Psoas muscle (tissue), 8 donors: ENCODE measurements around the gene OR1F1. TPM values are rescaled to one million over a fixed set of nuclear protein-coding genes. Genes with fewer than 3 reads are reported as not detected.

Experiments used
- ATAC-seq, 4 donors: fragments of 200-7000 bp; cut with Tn5 transposase; one replicate each; pipeline ENCODE4 v1.9.1; 2020; ENCODE audit warnings: moderate library complexity in 3 of 4, mild to moderate bottlenecking in 2 of 4
- DNase-seq, 2 donors: peaks; one replicate each; pipeline ENCODE4 v3.0.0-alpha.2; 2020
- H3K27ac ChIP-seq: fragments of 200-600 bp; one replicate; pipeline ENCODE4 v1.8.0; 2022
- H3K27me3 ChIP-seq, 3 donors: fragments of 200-600 bp in 1 of 3; one replicate each; pipeline versions ENCODE4 v1.6.1 to v1.8.0; 2013 to 2022; ENCODE audit warnings: low read length in 2 of 3, mild to moderate bottlenecking in 2 of 3, moderate library complexity in 1 of 3; ENCODE audit not compliant: insufficient read depth in 3 of 3
- H3K36me3 ChIP-seq, 2 donors: fragments of 200-600 bp in 1 of 2; one replicate each; pipeline versions ENCODE4 v1.6.1 to v1.8.0; 2013 to 2022; ENCODE audit warnings: low read depth in 1 of 2, mild to moderate bottlenecking in 1 of 2, moderate library complexity in 1 of 2; ENCODE audit not compliant: insufficient read depth in 1 of 2
- H3K4me1 ChIP-seq: fragments of 200-600 bp; one replicate; pipeline ENCODE4 v1.8.0; 2022
- H3K4me3 ChIP-seq: fragments of 200-600 bp; one replicate; pipeline ENCODE4 v1.8.0; 2022; ENCODE audit warnings: mild to moderate bottlenecking
- H3K9me3 ChIP-seq: fragments of 200-600 bp; one replicate; pipeline ENCODE4 v1.8.0; 2022
- WGBS, 3 donors: extraction: QIAGEN DNeasy Blood & Tissue Kit; methylation state at CpG; one replicate each; pipeline versions ENCODE4 v1.1.6 to v1.1.7; 2013; 5-methylcytosine and 5-hydroxymethylcytosine counted together
- intact Hi-C, 2 donors: fragments of 100-400 bp; cut with DNase I; formaldehyde crosslinking; loops; one replicate each; pipeline versions ENCODE4 v1.11.0 to v1.14.2; 2022
- polyA plus RNA-seq, 3 donors: library from polyadenylated mRNA; stranded (reverse); fragments of 200-250 nt; gene quantifications; one replicate each; pipeline ENCODE4 v1.2.3, GENCODE V29; 2013
- total RNA-seq, 4 donors: library from RNA; stranded (reverse); fragmentation: NEBNext Ultra II Directional in 2 of 4; extraction: Animal tissue kit (Norgen Biotek cat#: 25700) in 2 of 4; gene quantifications; one replicate each; pipeline versions ENCODE4 v1.2.1 to v1.2.4, GENCODE V29; 2021 to 2023
- TF ChIP-seq, protein P1 (sequence below): fragments of 200-600 bp; IDR thresholded peaks from one replicate; pipeline ENCODE4 v1.8.0; 2022; ENCODE audit warnings: antibody characterized with exemption
- donor health status: healthy with polysubstance abuse.
- donor health status: DM: no; HTN: no; CAD: no; lungs with moderate emphysema.
- donor health status: Bipolar disorder and iron deficiency.
- donor health status: healthy.
- donor health status: DM: yes; HTN: yes; CAD: no.
- donor health status: DM: no; HTN: no; CAD: no.
- donor health status: DM: no; HTN: no; CAD: no.
- donor health status: DM: yes; HTN: yes; CAD: no.

OR1F1 gene
- total and polyA plus RNA-seq, 7 donors: not detected

DNA sequence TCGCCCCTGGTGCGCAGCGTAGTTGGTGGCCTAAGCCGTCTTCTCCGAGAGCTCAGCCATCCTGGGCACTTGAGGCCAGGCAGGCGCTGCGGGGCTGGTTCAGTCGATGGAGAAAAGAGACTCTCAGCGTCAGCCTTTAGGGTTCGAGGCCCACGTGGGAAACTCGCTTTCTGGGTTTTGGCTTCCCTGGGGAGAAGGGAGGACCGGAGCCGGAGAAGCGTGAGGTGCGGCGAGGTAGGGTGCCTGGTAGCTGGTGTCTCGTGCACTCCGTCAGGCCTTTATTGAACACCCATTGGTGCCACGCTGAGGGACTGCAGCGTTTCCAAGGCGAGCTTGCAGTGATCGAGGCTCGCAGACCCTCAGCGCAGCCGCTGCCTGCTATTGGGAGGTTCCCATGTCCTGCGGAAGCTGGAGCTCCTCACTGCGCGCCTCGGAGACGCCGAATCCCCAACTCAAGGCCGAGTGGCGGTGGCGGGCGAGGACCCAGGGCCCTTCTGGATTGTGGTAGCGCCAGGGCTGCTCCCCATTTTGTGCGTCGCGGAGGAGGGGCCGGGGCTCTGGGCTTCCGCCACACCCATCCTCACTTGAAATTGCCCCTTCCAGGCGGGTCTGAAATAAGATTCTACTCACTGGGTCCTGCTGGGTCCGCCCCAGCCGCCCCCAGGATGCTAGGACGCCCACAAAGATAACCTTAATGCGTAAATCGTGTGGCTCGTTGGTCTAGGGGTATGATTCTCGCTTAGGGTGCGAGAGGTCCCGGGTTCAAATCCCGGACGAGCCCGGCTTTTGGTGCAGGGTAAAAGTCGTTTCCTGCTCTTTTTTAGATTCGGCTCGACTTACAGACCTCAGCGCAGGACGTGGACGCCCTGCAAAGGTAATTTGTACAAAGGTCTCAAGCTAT is 1.2 kb downstream of the OR1F1 start:
- Histone ChIP-seq H3K36me3 (no peaks in the 10 kb centered on the region), H3K9me3 (no peaks in the 10 kb centered on the region), H3K27me3 (peaks cover 0 to 100% (median 60%) of the 10 kb centered on the region in 3 donors), H3K4me3 (peak overlapping the region; percentile 1), H3K4me1 (peaks cover 5% of the 10 kb centered on the region), H3K27ac (no peak overlapping the region)
- DNase-seq: no peak
- intact Hi-C loops: no loop called here
- WGBS, 3 donors: 1 to 3% (median 2%) methylated on average over 58 to 61 of the region's 61 CpGs
- TF ChIP-seq, protein P1, sequence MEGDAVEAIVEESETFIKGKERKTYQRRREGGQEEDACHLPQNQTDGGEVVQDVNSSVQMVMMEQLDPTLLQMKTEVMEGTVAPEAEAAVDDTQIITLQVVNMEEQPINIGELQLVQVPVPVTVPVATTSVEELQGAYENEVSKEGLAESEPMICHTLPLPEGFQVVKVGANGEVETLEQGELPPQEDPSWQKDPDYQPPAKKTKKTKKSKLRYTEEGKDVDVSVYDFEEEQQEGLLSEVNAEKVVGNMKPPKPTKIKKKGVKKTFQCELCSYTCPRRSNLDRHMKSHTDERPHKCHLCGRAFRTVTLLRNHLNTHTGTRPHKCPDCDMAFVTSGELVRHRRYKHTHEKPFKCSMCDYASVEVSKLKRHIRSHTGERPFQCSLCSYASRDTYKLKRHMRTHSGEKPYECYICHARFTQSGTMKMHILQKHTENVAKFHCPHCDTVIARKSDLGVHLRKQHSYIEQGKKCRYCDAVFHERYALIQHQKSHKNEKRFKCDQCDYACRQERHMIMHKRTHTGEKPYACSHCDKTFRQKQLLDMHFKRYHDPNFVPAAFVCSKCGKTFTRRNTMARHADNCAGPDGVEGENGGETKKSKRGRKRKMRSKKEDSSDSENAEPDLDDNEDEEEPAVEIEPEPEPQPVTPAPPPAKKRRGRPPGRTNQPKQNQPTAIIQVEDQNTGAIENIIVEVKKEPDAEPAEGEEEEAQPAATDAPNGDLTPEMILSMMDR: no peak
- no peak for ATAC-seq

DNA sequence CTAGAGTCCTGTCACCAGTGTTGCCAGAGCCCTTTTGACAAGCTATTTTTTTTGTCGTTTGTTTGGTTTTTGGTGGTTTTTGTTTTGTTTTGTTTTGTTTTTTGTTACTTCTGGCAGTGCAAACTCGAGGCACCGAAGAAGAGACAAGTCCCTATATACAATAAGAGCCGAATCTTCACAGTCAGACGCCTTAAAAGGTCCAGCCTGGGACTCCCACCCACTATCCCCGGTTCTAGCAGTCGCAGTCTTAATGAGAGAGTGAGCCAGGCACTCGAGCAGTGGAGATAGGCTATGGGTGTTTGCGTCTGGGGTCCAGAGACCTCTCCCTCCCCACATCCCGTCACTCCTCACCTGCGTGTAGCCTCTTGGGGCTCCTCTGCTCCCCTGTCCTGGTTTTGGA is 1.9 kb downstream of the OR1F1 start:
- peaks cover 0 to 100% (median 63%) of the 10 kb centered on the region in 3 donors for H3K27me3 ChIP-seq
- intact Hi-C loops: no loop called here

DNA sequence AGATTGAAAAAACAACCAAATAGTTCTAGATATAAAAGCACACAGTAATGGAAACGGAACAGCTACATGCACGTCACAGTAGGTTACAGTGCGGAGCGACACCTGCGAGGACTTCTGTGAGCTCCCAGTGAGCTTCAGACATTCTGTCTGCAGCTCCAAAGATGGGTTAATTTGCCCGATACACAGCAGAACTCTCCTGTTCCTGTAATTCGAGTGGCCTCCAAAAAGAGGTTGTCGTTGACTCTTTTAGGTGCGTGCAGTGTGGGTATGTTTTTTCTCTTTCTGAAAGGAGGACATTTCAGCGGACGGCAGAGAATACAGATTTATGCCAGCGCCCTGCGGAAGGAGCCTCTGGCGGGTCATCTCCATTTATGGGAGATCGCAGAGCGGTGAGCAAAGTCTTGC is 2.9 kb downstream of the OR1F1 start:
- WGBS, 3 donors: 6 to 9% (median 8%) methylated on average over 16 of the region's 16 CpGs
- intact Hi-C loops: no loop called here
- ATAC-seq (no peak), DNase-seq (no peak)
- no peaks in the 10 kb centered on the region for H3K36me3 ChIP-seq
- peaks cover 5% of the 10 kb centered on the region for H3K4me1 ChIP-seq
- TF ChIP-seq, protein P1: no peak
- no peaks in the 10 kb centered on the region for H3K9me3 ChIP-seq
- no peak overlapping the region for H3K4me3 ChIP-seq
- no peak overlapping the region for H3K27ac ChIP-seq
- peaks cover 0 to 100% (median 60%) of the 10 kb centered on the region in 3 donors for H3K27me3 ChIP-seq

More for the DNA sequence above, 1.9 kb downstream of the OR1F1 start:
- H3K9me3 ChIP-seq: no peaks in the 10 kb centered on the region
- no peak for DNase-seq
- 14 to 20% (median 19%) methylated on average over 11 of the region's 11 CpGs for WGBS, 3 donors
- H3K4me1 ChIP-seq: peaks cover 5% of the 10 kb centered on the region
- no peak overlapping the region for H3K4me3 ChIP-seq
- H3K27ac ChIP-seq: no peak overlapping the region
- H3K36me3 ChIP-seq: no peaks in the 10 kb centered on the region
- no peak for ATAC-seq
- TF ChIP-seq, protein P1: no peak

DNA sequence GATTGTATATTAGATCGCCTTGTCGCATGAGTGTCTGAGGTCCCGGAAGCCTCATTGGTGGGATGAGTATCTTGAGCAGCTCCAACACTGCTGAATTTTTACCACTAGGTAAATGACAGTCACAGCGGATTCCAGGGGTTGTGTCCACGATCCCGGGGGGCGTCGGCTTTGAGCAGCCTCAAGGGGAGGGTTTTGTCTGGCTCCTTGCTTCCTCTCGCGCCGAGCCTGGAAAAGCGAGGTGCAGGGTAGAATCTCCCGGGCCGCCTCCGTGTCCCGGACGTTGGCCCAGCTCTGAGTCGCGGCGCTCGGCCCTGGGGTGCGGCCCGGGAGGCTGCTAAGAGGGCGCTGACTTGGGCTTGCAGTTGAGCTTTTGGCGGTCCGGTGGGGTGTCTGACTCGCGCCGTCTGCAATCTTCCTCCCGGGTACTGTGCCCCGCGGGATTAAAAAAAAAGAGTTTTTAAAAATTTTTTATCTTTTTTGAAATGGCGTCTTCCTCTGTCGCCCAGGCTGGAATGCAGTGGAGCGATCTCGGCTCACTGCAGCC is 4.5 kb downstream of the OR1F1 start:
- Histone ChIP-seq H3K4me1 (peaks cover 5% of the 10 kb centered on the region), H3K27ac (no peak overlapping the region), H3K27me3 (peaks cover 0 to 95% (median 52%) of the 10 kb centered on the region in 3 donors), H3K4me3 (no peak overlapping the region), H3K9me3 (no peaks in the 10 kb centered on the region), H3K36me3 (no peaks in the 10 kb centered on the region)
- intact Hi-C loops: no loop called here
- ATAC-seq: no peak
- DNase-seq: no peak
- WGBS, 3 donors: 27 to 43% (median 32%) methylated on average over 36 of the region's 36 CpGs
- TF ChIP-seq, protein P1: no peak
